ENCODE data around the gene RBM19. TPM values are rescaled to one million over a fixed set of nuclear protein-coding genes. Genes with fewer than 3 reads are reported as not detected.

RBM19 gene
- total RNA-seq, 4 donors from 2014 or later, result 20.7 to 41.1 (median 23.4) TPM

DNA sequence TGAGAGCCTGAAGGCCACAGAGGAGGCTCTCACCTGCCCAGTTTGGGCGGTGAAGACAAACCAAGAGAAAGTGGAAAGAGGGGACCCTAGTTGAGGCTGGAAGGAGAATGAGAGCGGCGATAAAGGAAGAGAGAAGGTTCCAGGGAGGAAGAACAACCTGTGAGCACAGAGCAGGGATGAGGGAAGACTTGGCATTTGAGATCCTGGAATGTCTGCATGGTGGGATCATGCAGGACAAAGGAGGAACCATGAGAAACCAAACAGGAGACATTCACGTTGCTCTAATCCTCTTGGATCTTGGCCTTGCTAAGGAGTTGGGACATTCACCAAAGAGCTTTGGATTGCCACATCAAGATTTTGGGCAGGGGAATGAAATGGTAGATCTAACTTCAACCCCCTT, 22.9 kb upstream of the RBM19 start:
- WGBS, 2 donors, result 79 to 81% methylated on average over 4 of the region's 4 CpGs
- DNase-seq (ENCODE audit: low spot score in 2 of 2), result no peak
- no peak overlapping the region for H3K4me3 ChIP-seq (ENCODE audit: low read depth, poor library complexity, severe bottlenecking)
- intact Hi-C loops (cut with DNase I; ENCODE audit: low total_unique reads), result no loop called here
- no peak for TF ChIP-seq POLR2A (IDR thresholded peaks at IDR 0.05)
- TF ChIP-seq, protein P1, sequence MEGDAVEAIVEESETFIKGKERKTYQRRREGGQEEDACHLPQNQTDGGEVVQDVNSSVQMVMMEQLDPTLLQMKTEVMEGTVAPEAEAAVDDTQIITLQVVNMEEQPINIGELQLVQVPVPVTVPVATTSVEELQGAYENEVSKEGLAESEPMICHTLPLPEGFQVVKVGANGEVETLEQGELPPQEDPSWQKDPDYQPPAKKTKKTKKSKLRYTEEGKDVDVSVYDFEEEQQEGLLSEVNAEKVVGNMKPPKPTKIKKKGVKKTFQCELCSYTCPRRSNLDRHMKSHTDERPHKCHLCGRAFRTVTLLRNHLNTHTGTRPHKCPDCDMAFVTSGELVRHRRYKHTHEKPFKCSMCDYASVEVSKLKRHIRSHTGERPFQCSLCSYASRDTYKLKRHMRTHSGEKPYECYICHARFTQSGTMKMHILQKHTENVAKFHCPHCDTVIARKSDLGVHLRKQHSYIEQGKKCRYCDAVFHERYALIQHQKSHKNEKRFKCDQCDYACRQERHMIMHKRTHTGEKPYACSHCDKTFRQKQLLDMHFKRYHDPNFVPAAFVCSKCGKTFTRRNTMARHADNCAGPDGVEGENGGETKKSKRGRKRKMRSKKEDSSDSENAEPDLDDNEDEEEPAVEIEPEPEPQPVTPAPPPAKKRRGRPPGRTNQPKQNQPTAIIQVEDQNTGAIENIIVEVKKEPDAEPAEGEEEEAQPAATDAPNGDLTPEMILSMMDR (IDR thresholded peaks at IDR 0.05), result no peak

DNA sequence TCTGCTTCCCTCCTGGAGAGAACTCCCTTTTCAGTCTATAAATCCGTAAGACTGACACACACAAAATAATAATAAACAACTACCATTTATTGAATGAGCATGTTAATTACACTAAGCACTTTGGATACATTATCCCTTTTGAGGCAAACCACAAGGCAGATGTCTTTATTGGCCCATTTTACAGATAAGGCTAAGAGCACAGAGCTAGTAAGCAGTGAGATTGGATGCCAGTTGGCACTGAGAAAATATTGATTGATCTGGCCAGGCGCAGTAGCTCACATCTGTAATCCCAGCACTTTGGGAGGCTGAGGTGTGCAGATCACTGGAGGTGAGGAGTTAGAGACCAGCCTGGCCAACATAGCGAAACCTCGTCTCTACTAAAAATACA, 21.9 kb upstream of the RBM19 start:
- WGBS, 2 donors, result 86 to 90% methylated on average over 4 of the region's 4 CpGs
- intact Hi-C loops (cut with DNase I; ENCODE audit: low total_unique reads), result no loop called here
- no peak for TF ChIP-seq POLR2A (IDR thresholded peaks at IDR 0.05)
- no peak for DNase-seq (ENCODE audit: low spot score in 2 of 2)
- no peak overlapping the region for H3K4me3 ChIP-seq (ENCODE audit: low read depth, poor library complexity, severe bottlenecking)

DNA sequence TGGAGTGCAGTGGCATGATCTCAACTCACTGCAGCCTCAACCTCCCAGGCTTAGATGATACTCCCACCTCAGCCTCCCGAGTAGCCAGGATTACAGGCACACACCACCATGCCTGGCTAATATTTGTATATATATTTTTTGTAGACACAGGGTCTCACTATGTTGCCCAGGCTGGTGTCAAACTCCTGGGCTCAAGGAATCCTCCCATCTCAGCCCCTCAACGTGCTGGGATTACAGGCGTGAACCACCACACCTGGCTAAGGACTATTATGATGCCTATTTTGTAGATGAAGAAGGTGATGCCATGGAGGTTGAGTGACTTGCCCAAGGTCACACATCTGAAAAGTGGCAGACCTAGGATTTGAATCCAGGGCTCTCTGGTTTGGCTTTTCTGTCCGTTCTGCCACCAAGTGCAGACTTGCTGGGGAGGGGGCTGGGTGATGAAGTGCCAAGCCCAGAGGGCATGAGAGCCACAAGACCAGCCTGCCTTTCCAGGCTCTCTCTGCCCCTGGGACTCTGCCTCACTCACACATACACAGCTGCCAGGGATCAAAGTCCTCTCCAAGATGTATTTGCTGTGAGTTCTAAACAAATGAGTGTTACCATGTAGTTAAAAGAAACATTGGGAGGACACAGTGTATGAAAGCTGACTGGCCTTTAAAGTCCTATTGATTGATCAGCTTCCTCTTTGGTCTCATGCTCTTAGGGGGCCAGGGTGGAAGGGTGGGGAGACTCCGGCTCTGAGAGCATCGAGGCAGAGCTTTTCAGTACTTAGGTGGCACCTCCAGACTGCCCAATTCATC, 21.3 kb upstream of the RBM19 start:
- intact Hi-C loops (cut with DNase I; ENCODE audit: low total_unique reads), result no loop called here
- DNase-seq (ENCODE audit: low spot score in 2 of 2), result no peak
- 65 to 74% methylated on average over 6 of the region's 6 CpGs for WGBS, 2 donors
- H3K4me3 ChIP-seq (ENCODE audit: low read depth, poor library complexity, severe bottlenecking), result no peak overlapping the region
- TF ChIP-seq, protein P1 (IDR thresholded peaks at IDR 0.05), result no peak
- no peak for TF ChIP-seq POLR2A (IDR thresholded peaks at IDR 0.05)

DNA sequence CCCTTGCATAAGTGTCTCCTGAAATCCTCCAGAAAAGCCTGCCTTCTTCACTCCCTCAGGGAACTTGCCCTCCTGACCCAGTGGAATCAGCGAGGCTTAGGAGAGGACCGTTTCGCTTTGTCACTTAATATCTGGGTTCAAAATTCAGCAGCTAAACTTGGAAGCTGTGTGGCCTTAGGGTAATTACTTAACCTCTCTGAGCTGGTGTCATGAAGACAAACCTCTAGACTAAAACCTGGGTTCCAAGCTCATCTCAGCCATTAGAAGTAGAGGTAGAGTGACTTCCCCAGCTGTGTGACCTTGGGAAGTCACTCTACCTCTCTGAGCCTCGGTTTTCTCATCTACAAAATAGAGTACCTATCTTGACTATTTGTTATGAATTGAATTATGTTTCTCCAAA, 18.3 kb upstream of the RBM19 start:
- intact Hi-C loops (cut with DNase I; ENCODE audit: low total_unique reads), result no loop called here
- DNase-seq (ENCODE audit: low spot score in 2 of 2), result no peak
- TF ChIP-seq, protein P1 (IDR thresholded peaks at IDR 0.05), result no peak
- no peak for TF ChIP-seq POLR2A (IDR thresholded peaks at IDR 0.05)
- no peak overlapping the region for H3K4me3 ChIP-seq (ENCODE audit: low read depth, poor library complexity, severe bottlenecking)
- WGBS, 2 donors, result 79 to 90% methylated on average over 4 of the region's 4 CpGs

DNA sequence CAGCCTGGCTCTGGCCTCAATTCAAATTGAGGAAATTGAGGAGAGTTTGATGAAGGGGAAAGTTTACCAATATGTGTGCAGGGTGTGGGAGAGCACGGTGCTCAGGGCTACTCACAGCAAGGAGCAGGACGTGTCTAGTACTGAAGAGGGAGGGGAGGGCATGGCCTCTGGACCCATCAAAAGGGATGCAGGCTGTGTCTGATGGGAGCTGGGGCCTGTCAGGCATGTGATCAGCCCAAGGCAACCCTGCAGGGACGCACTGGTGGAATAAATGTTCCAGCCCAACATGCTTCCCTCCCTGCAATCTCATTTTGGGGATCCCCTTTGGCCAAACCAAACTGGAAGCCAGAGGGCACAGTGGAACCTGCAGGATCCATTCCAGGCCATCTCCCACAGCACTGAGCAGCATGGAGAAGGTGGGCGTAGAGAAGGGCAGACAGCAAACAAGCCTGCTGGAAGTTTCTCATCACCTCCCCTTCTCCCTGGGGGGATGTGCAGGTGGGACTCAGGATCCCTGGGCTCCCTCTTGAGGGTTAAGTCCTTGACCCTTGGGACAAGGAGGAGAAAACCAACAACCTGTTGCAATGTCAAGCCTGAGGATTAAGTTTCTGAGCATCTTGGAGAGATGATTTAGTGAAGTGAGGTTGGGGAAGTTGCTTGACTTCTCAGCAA, 17.8 kb upstream of the RBM19 start:
- 51 to 61% methylated on average over 4 of the region's 4 CpGs for WGBS, 2 donors
- H3K4me3 ChIP-seq (ENCODE audit: low read depth, poor library complexity, severe bottlenecking), result no peak overlapping the region
- intact Hi-C loops (cut with DNase I; ENCODE audit: low total_unique reads), result no loop called here
- no peak for DNase-seq (ENCODE audit: low spot score in 2 of 2)
- TF ChIP-seq, protein P1 (IDR thresholded peaks at IDR 0.05), result no peak
- no peak for TF ChIP-seq POLR2A (IDR thresholded peaks at IDR 0.05)

DNA sequence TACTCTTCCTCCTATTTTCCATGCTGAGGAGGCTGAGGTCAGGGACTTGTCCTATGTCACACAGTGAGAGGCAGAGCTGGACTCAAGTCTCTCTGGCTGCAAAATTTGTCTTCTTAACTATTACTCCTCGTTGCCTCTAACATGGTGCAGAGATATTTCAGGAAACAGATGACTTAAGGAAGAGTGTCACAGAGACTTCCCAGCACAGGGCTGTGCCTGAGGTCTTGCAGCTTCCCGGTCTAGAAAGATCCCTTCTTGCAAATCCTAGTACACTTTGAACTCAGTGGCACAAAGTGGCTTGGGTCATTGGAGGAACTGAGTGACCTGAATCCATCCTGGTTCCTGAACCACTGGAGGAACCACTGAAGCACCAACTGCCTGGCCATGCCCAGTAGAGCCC, 17.1 kb upstream of the RBM19 start:
- DNase-seq (ENCODE audit: low spot score in 2 of 2), result no peak
- WGBS, 2 donors, result 37 to 47% methylated on average over 2 of the region's 2 CpGs
- intact Hi-C loops (cut with DNase I; ENCODE audit: low total_unique reads), result no loop called here
- TF ChIP-seq, protein P1 (IDR thresholded peaks at IDR 0.05), result no peak
- no peak for TF ChIP-seq POLR2A (IDR thresholded peaks at IDR 0.05)
- H3K4me3 ChIP-seq (ENCODE audit: low read depth, poor library complexity, severe bottlenecking), result no peak overlapping the region

Data from lower leg skin (tissue), 4 donors.